Activated CD4-positive, alpha-beta T cell treated with anti-CD3 and anti-CD28 coated beads, Interleukin-2, Interleukin-6, amounts not matched to agents 100 ng/mL and 50 ng/mL, durations not matched to agents 16 hours and 8 hours (primary cell): ENCODE data around the gene PDE1A.

Experiments
- DNase-seq: peaks from one replicate; pipeline ENCODE4 v3.0.0-alpha.2; 2020

Gene PDE1A

GRCh38 chr2:182186132-182186735 is 240.6 kb downstream of the PDE1A start:
- peak; percentile 46 for DNase-seq

- DNase-seq = no peak
These were observed 244.4 kb downstream of the PDE1A start for GRCh38 chr2:182182436-182182835.

GRCh38 chr2:182181381-182181780 is 245.5 kb downstream of the PDE1A start:
- no peak for DNase-seq

- no peak for DNase-seq
These were observed 247.7 kb downstream of the PDE1A start for GRCh38 chr2:182179176-182179575.

GRCh38 chr2:182173944-182174622 is 252.8 kb downstream of the PDE1A start:
- DNase-seq = no peak

GRCh38 chr2:182170341-182170740 is 256.5 kb downstream of the PDE1A start:
- no peak for DNase-seq

GRCh38 chr2:182167882-182168281 is 259.0 kb downstream of the PDE1A start:
- no peak for DNase-seq

GRCh38 chr2:182166841-182167240 is 260.0 kb downstream of the PDE1A start:
- no peak for DNase-seq

GRCh38 chr2:182166406-182166805 is 260.4 kb downstream of the PDE1A start:
- DNase-seq = no peak

GRCh38 chr2:182165202-182165601 is 261.6 kb downstream of the PDE1A start:
- no peak for DNase-seq

- DNase-seq = no peak
These were observed 262.1 kb downstream of the PDE1A start for GRCh38 chr2:182164686-182165085.

- no peak for DNase-seq
These were observed 263.0 kb downstream of the PDE1A start for GRCh38 chr2:182163878-182164277.

- DNase-seq = no peak
These were observed 278.5 kb downstream of the PDE1A start for GRCh38 chr2:182148344-182148743.

- no peak for DNase-seq
These were observed 282.1 kb downstream of the PDE1A start for GRCh38 chr2:182144776-182145165.

GRCh38 chr2:182144041-182144775 is 282.6 kb downstream of the PDE1A start:
- DNase-seq = no peak

- DNase-seq = no peak
These were observed 284.8 kb downstream of the PDE1A start for GRCh38 chr2:182142062-182142461.

GRCh38 chr2:182134201-182134600 is 292.6 kb downstream of the PDE1A start:
- no peak for DNase-seq

GRCh38 chr2:182133195-182133891 is 293.5 kb downstream of the PDE1A start:
- no peak for DNase-seq

GRCh38 chr2:182132605-182133004 is 294.2 kb downstream of the PDE1A start:
- DNase-seq = no peak

GRCh38 chr2:182128821-182129707 is 297.8 kb downstream of the PDE1A start:
- no peak for DNase-seq

GRCh38 chr2:182117196-182117595 is 309.6 kb downstream of the PDE1A start:
- DNase-seq = no peak

- no peak for DNase-seq
These were observed 310.1 kb downstream of the PDE1A start for GRCh38 chr2:182116774-182117173.
